OCI-LY7 (cell line): ENCODE data around the gene PNPLA6. TPM values are rescaled to one million over a fixed set of nuclear protein-coding genes. Genes with fewer than 3 reads are reported as not detected.

ENCODE experiments used
- BruUV-seq: library from RNA; stranded (reverse); fragments of 400-500 nt; replicated peaks from 2 replicates; lab custom pipeline; 2021; lab: Mats Ljungman, UMichigan
- CTCF ChIA-PET: fragments of 300-600 bp; sonication (Branson Sonifier 250); formaldehyde crosslinking; loops from one replicate; lab custom pipeline; 2022; ENCODE audit warnings: antibody characterized with exemption; ENCODE audit not compliant: unreplicated experiment; lab: Charles Lee
- POLR2A ChIA-PET: fragments of 300-600 bp; sonication (Branson Sonifier 250); formaldehyde crosslinking; loops from one replicate; lab custom pipeline; 2022; ENCODE audit warnings: antibody characterized with exemption; lab: Charles Lee
- DNase-seq: peaks from one replicate; pipeline ENCODE4 v3.0.0-alpha.2; 2015; ENCODE audit warnings: low spot score
- H2AFZ ChIP-seq: fragments of 200-600 bp; sonication (generic), shearing (Covaris generic); 2 replicates; pipeline ENCODE4 v1.6.1; 2014; ENCODE audit warnings: mild to moderate bottlenecking, antibody characterized with exemption, low read length, moderate library complexity
- H3K27ac ChIP-seq: fragments of 200-600 bp; sonication (generic); 2 replicates; pipeline ENCODE4 v1.5.1; 2014; ENCODE audit warnings: mixed run types, low read depth, mild to moderate bottlenecking, moderate library complexity, low read length, inconsistent platforms; ENCODE audit not compliant: poor library complexity, severe bottlenecking
- H3K36me3 ChIP-seq: fragments of 200-600 bp; sonication (generic); 2 replicates; pipeline ENCODE4 v1.6.1; 2014; ENCODE audit warnings: mild to moderate bottlenecking, antibody characterized with exemption, low read length, moderate library complexity, mixed read lengths; ENCODE audit not compliant: insufficient read depth
- H3K4me1 ChIP-seq: fragments of 200-600 bp; sonication (generic); 2 replicates; pipeline ENCODE4 v1.5.1; 2014; ENCODE audit warnings: mild to moderate bottlenecking, low read length; ENCODE audit not compliant: insufficient read depth, poor library complexity, severe bottlenecking
- H3K4me2 ChIP-seq: fragments of 200-600 bp; sonication (generic); 2 replicates; pipeline ENCODE4 v1.6.1; 2014; ENCODE audit warnings: mild to moderate bottlenecking, low read length
- H3K4me3 ChIP-seq: fragments of 200-600 bp; sonication (generic); 2 replicates; pipeline ENCODE4 v1.5.1; 2014; ENCODE audit warnings: mild to moderate bottlenecking, low read depth, low read length; ENCODE audit not compliant: poor library complexity, severe bottlenecking
- H3K79me2 ChIP-seq: fragments of 200-600 bp; sonication (generic); 2 replicates; pipeline ENCODE4 v1.6.1; 2016; ENCODE audit warnings: low read depth, mild to moderate bottlenecking, low read length, moderate library complexity, mixed read lengths; ENCODE audit not compliant: insufficient read depth
- H3K9me2 ChIP-seq: fragments of 200-600 bp; sonication (generic); 2 replicates; pipeline ENCODE4 v1.6.1; 2016; ENCODE audit warnings: mild to moderate bottlenecking, low read length, mixed read lengths; ENCODE audit not compliant: insufficient read depth
- H3K9me3 ChIP-seq: fragments of 200-600 bp; sonication (generic); 2 replicates; pipeline ENCODE4 v1.6.1; 2014; ENCODE audit warnings: mild to moderate bottlenecking, mixed run types, low read length, mixed read lengths
- H4K20me1 ChIP-seq: fragments of 200-600 bp; sonication (generic); 2 replicates; pipeline ENCODE4 v1.6.1; 2014; ENCODE audit warnings: mild to moderate bottlenecking, antibody characterized with exemption, low read length, moderate library complexity, mixed read lengths; ENCODE audit not compliant: insufficient read depth
- EZH2phosphoT487 ChIP-seq: fragments of 200-600 bp; sonication (generic); IDR thresholded peaks from 2 replicates; pipeline ENCODE4 v1.6.1; 2018; ENCODE audit warnings: low read depth, borderline replicate concordance, mild to moderate bottlenecking, mixed run types, antibody characterized with exemption, low read length, moderate library complexity, mixed read lengths
- intact Hi-C: fragments of 100-400 bp; cut with micrococcal nuclease; formaldehyde crosslinking; loops from one replicate; pipeline ENCODE4 v1.10.0; 2022; ENCODE audit not compliant: unreplicated experiment
- total RNA-seq, 2 experiments: library from RNA; depleted of rRNA in 1 of 2; stranded (reverse); fragments of >200 nt in 1 of 2; shearing (Covaris generic) in 1 of 2; gene quantifications; 2 replicates each; pipeline ENCODE4 v1.2.3, GENCODE V29; 2014 to 2022
- TF ChIP-seq, protein P1 (sequence below): fragments of 200-600 bp; sonication (generic); conservative IDR thresholded peaks from 2 replicates; pipeline ENCODE4 v1.5.1; 2014; ENCODE audit warnings: mild to moderate bottlenecking, antibody characterized with exemption, low read length, moderate library complexity, mixed read lengths

PNPLA6 gene
- total RNA-seq, 2 experiments from 2014 or later, result 50.6 to 92.4 TPM

DNA sequence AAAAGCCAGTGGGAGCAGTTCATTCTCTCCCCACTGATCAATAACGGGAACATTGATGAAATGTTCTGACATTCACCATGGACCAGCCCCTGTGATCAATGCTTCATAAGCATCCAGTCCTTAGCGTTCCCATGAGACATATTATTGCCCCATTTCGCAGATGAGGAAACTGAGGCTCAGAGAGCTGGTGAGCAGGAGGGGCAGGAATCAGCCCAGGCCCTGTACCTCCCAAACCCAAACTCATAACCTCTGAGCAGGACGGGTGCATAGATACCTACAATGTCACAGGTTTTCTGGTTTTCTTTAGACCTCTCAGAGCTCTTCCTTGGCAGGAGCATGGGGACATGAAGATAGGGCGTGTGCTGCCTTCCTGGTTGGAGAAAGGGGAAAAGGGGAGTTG, 11.0 kb upstream of the PNPLA6 start:
- TF ChIP-seq, protein P1, sequence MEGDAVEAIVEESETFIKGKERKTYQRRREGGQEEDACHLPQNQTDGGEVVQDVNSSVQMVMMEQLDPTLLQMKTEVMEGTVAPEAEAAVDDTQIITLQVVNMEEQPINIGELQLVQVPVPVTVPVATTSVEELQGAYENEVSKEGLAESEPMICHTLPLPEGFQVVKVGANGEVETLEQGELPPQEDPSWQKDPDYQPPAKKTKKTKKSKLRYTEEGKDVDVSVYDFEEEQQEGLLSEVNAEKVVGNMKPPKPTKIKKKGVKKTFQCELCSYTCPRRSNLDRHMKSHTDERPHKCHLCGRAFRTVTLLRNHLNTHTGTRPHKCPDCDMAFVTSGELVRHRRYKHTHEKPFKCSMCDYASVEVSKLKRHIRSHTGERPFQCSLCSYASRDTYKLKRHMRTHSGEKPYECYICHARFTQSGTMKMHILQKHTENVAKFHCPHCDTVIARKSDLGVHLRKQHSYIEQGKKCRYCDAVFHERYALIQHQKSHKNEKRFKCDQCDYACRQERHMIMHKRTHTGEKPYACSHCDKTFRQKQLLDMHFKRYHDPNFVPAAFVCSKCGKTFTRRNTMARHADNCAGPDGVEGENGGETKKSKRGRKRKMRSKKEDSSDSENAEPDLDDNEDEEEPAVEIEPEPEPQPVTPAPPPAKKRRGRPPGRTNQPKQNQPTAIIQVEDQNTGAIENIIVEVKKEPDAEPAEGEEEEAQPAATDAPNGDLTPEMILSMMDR, result no peak
- TF ChIP-seq EZH2phosphoT487, result no peak
- DNase-seq, result no peak
- ChIA-PET POLR2A (no interaction called here), CTCF (no interaction called here)
- no peak overlapping the region for H2AFZ ChIP-seq
- BruUV-seq, result no TSS peak
- intact Hi-C loops, result no loop called here
- no peaks in the 10 kb centered on the region for H3K9me3 ChIP-seq
- no peak overlapping the region for H3K4me3 ChIP-seq
- H3K79me2 ChIP-seq, result no peaks in the 10 kb centered on the region
- H3K9me2 ChIP-seq, result no peaks in the 10 kb centered on the region
- no peaks in the 10 kb centered on the region for H4K20me1 ChIP-seq
- H3K36me3 ChIP-seq, result 0 out of 2 replicates have a peak, but pooled peaks cover under 1% of the 10 kb centered on the region
- no peak overlapping the region for H3K4me2 ChIP-seq
- no peak overlapping the region for H3K27ac ChIP-seq
- H3K4me1 ChIP-seq, result peaks cover 14% of the 10 kb centered on the region

DNA sequence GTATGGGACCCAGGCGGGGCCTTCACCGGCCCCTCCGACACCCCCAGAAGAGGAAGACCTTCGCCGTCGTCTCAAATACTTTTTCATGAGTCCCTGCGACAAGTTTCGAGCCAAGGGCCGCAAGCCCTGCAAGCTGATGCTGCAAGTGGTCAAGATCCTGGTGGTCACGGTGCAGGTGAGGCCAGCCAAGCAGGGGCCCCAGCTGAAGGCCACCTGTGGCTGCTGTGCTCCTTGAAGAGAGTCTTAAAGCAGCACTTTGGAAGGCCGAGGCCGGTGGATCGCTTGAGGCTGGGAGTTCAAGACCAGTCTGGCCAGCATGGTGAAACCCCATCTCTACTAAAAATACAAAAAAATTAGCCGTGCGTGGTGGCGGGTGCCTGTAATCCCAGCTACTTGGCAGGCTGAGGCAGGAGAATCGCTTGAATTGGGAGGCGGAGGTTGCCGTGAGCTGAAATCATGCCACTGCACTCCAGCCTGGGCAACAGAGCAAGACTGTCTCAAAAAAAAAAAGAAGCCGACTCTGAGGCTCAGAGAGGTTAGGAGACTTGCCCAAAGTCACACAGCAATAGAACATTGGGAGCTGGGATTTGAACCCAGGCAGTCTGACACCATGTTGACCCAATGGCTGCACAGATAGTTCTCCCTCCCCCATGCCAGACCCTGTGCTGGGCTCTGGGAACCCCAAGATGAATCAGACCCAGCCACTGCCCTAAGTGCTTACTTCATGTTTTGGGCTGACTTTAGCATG, 10.4 kb upstream of the PNPLA6 start:
- Histone ChIP-seq H3K4me3 (no peak overlapping the region), H3K9me3 (no peaks in the 10 kb centered on the region), H4K20me1 (no peaks in the 10 kb centered on the region), H3K4me1 (peaks cover 14% of the 10 kb centered on the region), H3K79me2 (no peaks in the 10 kb centered on the region), H3K4me2 (no peak overlapping the region), H2AFZ (no peak overlapping the region), H3K27ac (no peak overlapping the region), H3K9me2 (no peaks in the 10 kb centered on the region), H3K36me3 (0 out of 2 replicates have a peak, but pooled peaks cover 6% of the 10 kb centered on the region)
- intact Hi-C loops, result no loop called here
- no peak for DNase-seq
- ChIA-PET POLR2A (no interaction called here), CTCF (no interaction called here)
- no TSS peak for BruUV-seq
- TF ChIP-seq, protein P1, result no peak
- TF ChIP-seq EZH2phosphoT487, result no peak
